ENCODE data around the gene PYCARD.

- TF ChIP-seq CTCF (IDR thresholded peaks at IDR 0.05) (no peak), EP300 (IDR thresholded peaks at IDR 0.05) (no peak), POLR2A (IDR thresholded peaks at IDR 0.05) (no peak), POLR2AphosphoS5 (IDR thresholded peaks at IDR 0.05) (no peak)
Observed at GRCh38 chr16:31186176-31186575, 16.4 kb downstream of the PYCARD start.
